Brain pericyte (primary cell): ENCODE results near the gene INCA1.

ENCODE experiments used
- DNase-seq: peaks from one replicate; pipeline ENCODE4 v3.0.0-alpha.2; 2012; ENCODE audit warnings: low read depth, low spot score

INCA1 gene

GRCh38 chr17:4948931-4949320 lies 48.4 kb downstream of the INCA1 start:
- DNase-seq, result no peak

GRCh38 chr17:4948166-4948930 lies 49.0 kb downstream of the INCA1 start, which contains the start of gene PFN1:
TSS of gene PFN1 (minus strand) at chr17:4948530. CDS start at chr17:4948394, 136 bp downstream.
- peak; percentile 62 for DNase-seq

- no peak for DNase-seq
Measured at GRCh38 chr17:4947411-4948165, 49.7 kb downstream of the INCA1 start.

- DNase-seq, result no peak
Measured at GRCh38 chr17:4947010-4947410, 50.3 kb downstream of the INCA1 start.

GRCh38 chr17:4946312-4946976 lies 50.9 kb downstream of the INCA1 start:
- DNase-seq, result no peak

- DNase-seq, result no peak
Measured at GRCh38 chr17:4945944-4946280, 51.4 kb downstream of the INCA1 start.

GRCh38 chr17:4945176-4945943 lies 52.0 kb downstream of the INCA1 start:
- DNase-seq, result no peak

- DNase-seq, result no peak
Measured at GRCh38 chr17:4944554-4945175, 52.7 kb downstream of the INCA1 start.

GRCh38 chr17:4944163-4944553 lies 53.2 kb downstream of the INCA1 start:
- no peak for DNase-seq

- no peak for DNase-seq
Measured at GRCh38 chr17:4942760-4943508, 54.4 kb downstream of the INCA1 start.

- DNase-seq, result no peak
Measured at GRCh38 chr17:4941319-4941610, 56.1 kb downstream of the INCA1 start.

- no peak for DNase-seq
Measured at GRCh38 chr17:4940555-4941318, 56.6 kb downstream of the INCA1 start.

GRCh38 chr17:4939796-4940554 lies 57.3 kb downstream of the INCA1 start, which contains the start of the genes RNF167 and SLC25A11:
TSS of gene RNF167 (plus strand) at chr17:4940268. CDS start at chr17:4940910, 642 bp downstream.
TSS of gene SLC25A11 (minus strand) at chr17:4940046. CDS start at chr17:4939910, 136 bp downstream.
- DNase-seq, result peak; percentile 99

GRCh38 chr17:4939546-4939795 lies 57.9 kb downstream of the INCA1 start:
- no peak for DNase-seq

- DNase-seq, result no peak
Measured at GRCh38 chr17:4938688-4939545, 58.4 kb downstream of the INCA1 start.
